H1 (cell line): Measurements from ENCODE around the gene CSGALNACT2. TPM values are rescaled to one million over a fixed set of nuclear protein-coding genes. Genes with fewer than 3 reads are reported as not detected.

Experiments
- CTCF ChIA-PET: fragments of 300-600 bp; sonication (Branson Sonifier 250); formaldehyde crosslinking; loops from one replicate; lab custom pipeline; 2021; ENCODE audit not compliant: partially characterized antibody; lab: Charles Lee
- POLR2A ChIA-PET: fragments of 300-600 bp; sonication (Branson Sonifier 250); formaldehyde crosslinking; loops from one replicate; lab custom pipeline; 2021; ENCODE audit warnings: inconsistent platforms; ENCODE audit not compliant: partially characterized antibody; lab: Charles Lee
- DNase-seq, 2 experiments: peaks; one replicate each; pipeline versions ENCODE4 v3.0.0 to v3.0.0-alpha.2; 2010 to 2022; ENCODE audit warnings: low spot score in 2 of 2, low read depth in 1 of 2, mixed read lengths in 1 of 2
- FAIRE-seq: peaks from 2 replicates; lab custom pipeline; 2011; peaks lifted over from hg19 to GRCh38; lab: Jason Lieb, UNC
- H2AFZ ChIP-seq: 2 replicates; pipeline ENCODE4 v1.8.1; 2012; ENCODE audit warnings: low read length, inconsistent platforms
- H2AK5ac ChIP-seq: 2 replicates; pipeline ENCODE4 v1.6.1; 2013; ENCODE audit warnings: low read depth, low read length
- H2BK120ac ChIP-seq: replicated peaks from 2 replicates; pipeline ENCODE3; 2013; ENCODE audit warnings: low read depth, low read length, inconsistent platforms
- H2BK12ac ChIP-seq: 2 replicates; pipeline ENCODE4 v1.6.1; 2013; ENCODE audit warnings: low read depth, low read length
- H2BK15ac ChIP-seq: 2 replicates; pipeline ENCODE4 v1.6.1; 2013; ENCODE audit warnings: low read length
- H2BK20ac ChIP-seq: 2 replicates; pipeline ENCODE4 v1.6.1; 2013; ENCODE audit warnings: low read length
- H2BK5ac ChIP-seq: 2 replicates; pipeline ENCODE4 v1.6.1; 2013; ENCODE audit warnings: low read depth, low read length
- H3K14ac ChIP-seq: 2 replicates; pipeline ENCODE4 v1.6.1; 2013; ENCODE audit warnings: inconsistent platforms; ENCODE audit not compliant: insufficient read length
- H3K18ac ChIP-seq: 2 replicates; pipeline ENCODE4 v1.6.1; 2013; ENCODE audit warnings: low read length; ENCODE audit errors: extremely low read depth
- H3K23ac ChIP-seq: 2 replicates; pipeline ENCODE4 v1.6.1; 2013; ENCODE audit warnings: inconsistent platforms; ENCODE audit not compliant: insufficient read length
- H3K23me2 ChIP-seq: 2 replicates; pipeline ENCODE4 v1.6.1; 2013; ENCODE audit warnings: low read depth, low read length
- H3K27ac ChIP-seq: 2 replicates; pipeline ENCODE4 v1.6.1; 2011; ENCODE audit warnings: low read depth, low read length, inconsistent platforms
- H3K27me3 ChIP-seq, 4 experiments: replicated peaks in 1 of 4; 1 replicate in 1 of 4; 2 replicates in 3 of 4; pipeline versions ENCODE4 v1.6.1 to v1.8.1; 2011 to 2013; ENCODE audit warnings: low read length in 3 of 4, mild to moderate bottlenecking in 3 of 4, inconsistent platforms in 2 of 4, mixed read lengths in 2 of 4, moderate library complexity in 1 of 4; ENCODE audit not compliant: control insufficient read depth in 3 of 4, insufficient read depth in 3 of 4; ENCODE audit errors: extremely low read depth in 1 of 4
- H3K36me3 ChIP-seq, 4 experiments: 2 replicates each; pipeline versions ENCODE4 v1.6.1 to v1.8.1; 2011 to 2013; ENCODE audit warnings: mild to moderate bottlenecking in 4 of 4, low read length in 3 of 4, moderate library complexity in 2 of 4, control low read depth in 1 of 4, inconsistent platforms in 1 of 4; ENCODE audit not compliant: insufficient read depth in 4 of 4, control insufficient read depth in 2 of 4
- H3K4ac ChIP-seq: replicated peaks from 2 replicates; pipeline ENCODE3; 2013; ENCODE audit warnings: low read length, low read depth, mixed read lengths, inconsistent platforms; ENCODE audit not compliant: insufficient read length
- H3K4me1 ChIP-seq, 4 experiments: replicated peaks in 1 of 4; 1 replicate in 1 of 4; 2 replicates in 3 of 4; pipeline versions ENCODE4 v1.6.1 to v1.8.1; 2011 to 2013; ENCODE audit warnings: low read length in 3 of 4, inconsistent platforms in 2 of 4, mixed read lengths in 1 of 4; ENCODE audit not compliant: insufficient read depth in 4 of 4, control insufficient read depth in 3 of 4
- H3K4me2 ChIP-seq, 2 experiments: 2 replicates each; pipeline versions ENCODE4 v1.6.1 to v1.8.1; 2011 to 2013; ENCODE audit warnings: low read depth in 2 of 2, low read length in 2 of 2, control low read depth in 1 of 2, inconsistent platforms in 1 of 2, mild to moderate bottlenecking in 1 of 2; ENCODE audit not compliant: insufficient read depth in 1 of 2
- H3K4me3 ChIP-seq, 4 experiments: fragments of 200-600, 300-600 bp in 1 of 4; sonication (generic), shearing (Covaris generic), sonication (Bioruptor Twin) in 1 of 4; 2 replicates each; pipeline versions ENCODE4 v1.5.1 to v1.8.1; 2011 to 2016; ENCODE audit warnings: low read length in 4 of 4, low read depth in 3 of 4, control low read depth in 2 of 4, inconsistent platforms in 2 of 4, mild to moderate bottlenecking in 2 of 4, mixed read lengths in 1 of 4, moderate library complexity in 1 of 4; ENCODE audit not compliant: insufficient read depth in 2 of 4; ENCODE audit errors: extremely low read depth in 1 of 4
- H3K56ac ChIP-seq: replicated peaks from 2 replicates; pipeline ENCODE3; 2013; ENCODE audit warnings: low read depth, mild to moderate bottlenecking, mixed read lengths, low read length, inconsistent platforms; ENCODE audit not compliant: insufficient read length
- H3K79me1 ChIP-seq: 2 replicates; pipeline ENCODE4 v1.6.1; 2013; ENCODE audit warnings: low read depth, low read length, control low read depth
- H3K79me2 ChIP-seq, 2 experiments: 2 replicates each; pipeline versions ENCODE4 v1.6.1 to v1.8.1; 2012 to 2013; ENCODE audit warnings: low read length in 2 of 2, mild to moderate bottlenecking in 2 of 2, inconsistent platforms in 1 of 2; ENCODE audit not compliant: insufficient read depth in 2 of 2, control insufficient read depth in 1 of 2
- H3K9ac ChIP-seq, 4 experiments: replicated peaks in 1 of 4; 1 replicate in 1 of 4; 2 replicates in 3 of 4; pipeline versions ENCODE4 v1.6.1 to v1.8.1; 2011 to 2013; ENCODE audit warnings: low read depth in 3 of 4, low read length in 3 of 4, control low read depth in 2 of 4, mild to moderate bottlenecking in 2 of 4, moderate library complexity in 2 of 4, inconsistent platforms in 1 of 4; ENCODE audit errors: extremely low read depth in 1 of 4
- H3K9me3 ChIP-seq, 2 experiments: 2 replicates each; pipeline versions ENCODE4 v1.6.1 to v1.8.1; 2012 to 2013; ENCODE audit warnings: mild to moderate bottlenecking in 2 of 2, moderate library complexity in 2 of 2, control low read depth in 1 of 2, inconsistent platforms in 1 of 2, low read depth in 1 of 2, low read length in 1 of 2, mixed read lengths in 1 of 2; ENCODE audit not compliant: insufficient read depth in 2 of 2
- H4K20me1 ChIP-seq, 2 experiments: replicated peaks in 1 of 2; 2 replicates each; pipeline versions ENCODE3 to v1.8.1; 2011 to 2013; ENCODE audit warnings: inconsistent platforms in 2 of 2, low read length in 2 of 2, mild to moderate bottlenecking in 1 of 2; ENCODE audit not compliant: insufficient read depth in 2 of 2, control insufficient read depth in 1 of 2
- H4K5ac ChIP-seq: 2 replicates; pipeline ENCODE4 v1.6.1; 2013; ENCODE audit warnings: low read length, low read depth, mixed read lengths, inconsistent platforms; ENCODE audit not compliant: insufficient read length
- H4K8ac ChIP-seq: 2 replicates; pipeline ENCODE4 v1.8.0; 2013; ENCODE audit warnings: mild to moderate bottlenecking, moderate library complexity, low read length, inconsistent platforms; ENCODE audit not compliant: insufficient read depth; ENCODE audit errors: extremely low read depth
- H4K91ac ChIP-seq: replicated peaks from 2 replicates; pipeline ENCODE3; 2013; ENCODE audit warnings: low read length, mixed read lengths, inconsistent platforms; ENCODE audit not compliant: insufficient read length
- WGBS, 2 experiments: shearing (Covaris generic) in 1 of 2; methylation state at CpG; one replicate each; pipeline versions ENCODE4 v1.1.6 to v1.1.7; 2013 to 2015; ENCODE audit warnings: low lambda C conversion rate in 2 of 2, mixed read lengths in 2 of 2, inconsistent platforms in 1 of 2, low coverage in 1 of 2, missing lambda C conversion rate in 1 of 2; ENCODE audit not compliant: insufficient replicate concordance in 2 of 2, insufficient coverage in 1 of 2, insufficient read length in 1 of 2; ENCODE audit errors: extremely low coverage in 1 of 2, missing lambda C conversion rate in 1 of 2; 5-methylcytosine and 5-hydroxymethylcytosine counted together
- polyA plus RNA-seq, 7 experiments: library from polyadenylated mRNA; depleted of rRNA in 3 of 7; stranded (reverse) in 5 of 7; unstranded in 2 of 7; fragments of >200 nt in 5 of 7; fragments of 200-250 nt in 2 of 7; gene quantifications; 1 replicate in 5 of 7; 2 replicates in 1 of 7; 4 replicates in 1 of 7; pipeline versions ENCODE4 v1.2.1 to v1.2.3, GENCODE V29; 2011 to 2013; ENCODE audit warnings: missing spikeins in 2 of 7, mixed read lengths in 2 of 7
- total RNA-seq: library from RNA; stranded (reverse); fragmentation: NEBNext Ultra II Directional; extraction: Animal tissue kit (Norgen Biotek cat#: 25700); gene quantifications from 2 replicates; pipeline ENCODE4 v1.2.1, GENCODE V29; 2021

The CSGALNACT2 gene
- total and polyA plus RNA-seq, 2 of the 8 experiments (the other 6 are each of a cell fraction or from before 2014, with no cell fraction given) = 2.6 to 5.3 TPM

- FAIRE-seq (no peak), DNase-seq (peak in 1 of 2 experiments; percentile 27)
- WGBS, 2 experiments = 85% methylated on average over 6 of the region's 6 CpGs; no CpG with 5 or more reads in 1 of the 2 experiments
- Histone ChIP-seq H3K9me3 (no peaks in the 10 kb centered on the region; a peak in 1 of 4 replicates), H3K27me3 (no peaks in the 10 kb centered on the region; a peak in 1 of 7 replicates), H4K91ac (no peak overlapping the region), H4K8ac (no peak overlapping the region), H2BK120ac (no peak overlapping the region), H2BK5ac (no peak overlapping the region), H3K9ac (no peak overlapping the region; a peak in 1 of 7 replicates), H3K18ac (no peak overlapping the region), H2AFZ (no peak overlapping the region), H2AK5ac (no peak overlapping the region), H2BK15ac (no peak overlapping the region), H3K4me1 (peaks cover 0 to 4% (median 1%) of the 10 kb centered on the region in 4 experiments; a peak in 1 of 7 replicates), H3K56ac (no peak overlapping the region), H2BK12ac (no peak overlapping the region), H4K20me1 (peaks cover 0 to 1% of the 10 kb centered on the region in 2 experiments), H2BK20ac (no peak overlapping the region), H3K79me2 (no peaks in the 10 kb centered on the region), H3K4me2 (no peak overlapping the region), H3K23me2 (no peaks in the 10 kb centered on the region), H3K23ac (no peak overlapping the region), H3K14ac (no peak overlapping the region), H3K4me3 (no peak overlapping the region), H3K36me3 (no peaks in the 10 kb centered on the region; a peak in 2 of 8 replicates), H4K5ac (no peak overlapping the region), H3K27ac (no peak overlapping the region), H3K79me1 (no peaks in the 10 kb centered on the region), H3K4ac (no peak overlapping the region)
- POLR2A ChIA-PET = no interaction called here
- CTCF ChIA-PET = interaction anchor here (0.6 kb wide), 1 partner anchor 265 kb away, joined by 3 read pairs; no protein-coding TSS in a partner anchor
These were observed 9.1 kb upstream of the CSGALNACT2 start for GRCh38 chr10:43128958-43129706.
